ENCODE data around the gene ATP5MC2. TPM values are rescaled to one million over a fixed set of nuclear protein-coding genes. Genes with fewer than 3 reads are reported as not detected.

The ATP5MC2 gene
- total RNA-seq, 1 donor from 2014 or later, result 433 TPM

GRCh38 chr12:53701518-53702264, 25.8 kb upstream of the ATP5MC2 start:
- H3K9me3 Mint-ChIP-seq, result no peaks in the 10 kb centered on the region
- DNase-seq (ENCODE audit: low spot score), result peak; percentile 49
- no peaks in the 10 kb centered on the region for H3K36me3 Mint-ChIP-seq (ENCODE audit: low read depth)
- peaks cover 7% of the 10 kb centered on the region for H3K4me1 Mint-ChIP-seq (ENCODE audit: low read depth)
- H3K27ac Mint-ChIP-seq, result no peak overlapping the region
- peaks cover 78% of the 10 kb centered on the region for H3K27me3 Mint-ChIP-seq (ENCODE audit: low read depth)
- intact Hi-C loops (cut with micrococcal nuclease), result loop anchor here (1.0 kb wide), 1 partner anchor 45 kb away; no protein-coding TSS in a partner anchor
- no peak overlapping the region for H3K4me3 Mint-ChIP-seq (ENCODE audit: low read depth)

- H3K9me3 Mint-ChIP-seq, result no peaks in the 10 kb centered on the region
- no peak overlapping the region for H3K4me3 Mint-ChIP-seq (ENCODE audit: low read depth)
- no peaks in the 10 kb centered on the region for H3K36me3 Mint-ChIP-seq (ENCODE audit: low read depth)
- no peak overlapping the region for H3K27ac Mint-ChIP-seq
- H3K27me3 Mint-ChIP-seq (ENCODE audit: low read depth), result peaks cover 79% of the 10 kb centered on the region
- peaks cover 14% of the 10 kb centered on the region for H3K4me1 Mint-ChIP-seq (ENCODE audit: low read depth)
- intact Hi-C loops (cut with micrococcal nuclease), result no loop called here
- no peak for DNase-seq (ENCODE audit: low spot score)
Observed at GRCh38 chr12:53700567-53700966, 24.7 kb upstream of the ATP5MC2 start.

GRCh38 chr12:53699678-53700025, 23.8 kb upstream of the ATP5MC2 start:
- peaks cover 85% of the 10 kb centered on the region for H3K27me3 Mint-ChIP-seq (ENCODE audit: low read depth)
- no peak overlapping the region for H3K4me3 Mint-ChIP-seq (ENCODE audit: low read depth)
- H3K36me3 Mint-ChIP-seq (ENCODE audit: low read depth), result no peaks in the 10 kb centered on the region
- H3K9me3 Mint-ChIP-seq, result no peaks in the 10 kb centered on the region
- H3K4me1 Mint-ChIP-seq (ENCODE audit: low read depth), result peaks cover 18% of the 10 kb centered on the region
- intact Hi-C loops (cut with micrococcal nuclease), result loop anchor here (5.0 to 10.0 kb wide), 2 partner anchors 233 to 295 kb away; no protein-coding TSS in a partner anchor
- DNase-seq (ENCODE audit: low spot score), result no peak
- H3K27ac Mint-ChIP-seq, result no peak overlapping the region

- intact Hi-C loops (cut with micrococcal nuclease), result loop anchor here (5.0 to 10.0 kb wide), 2 partner anchors 233 to 296 kb away; no protein-coding TSS in a partner anchor
- H3K27ac Mint-ChIP-seq, result no peak overlapping the region
- H3K4me1 Mint-ChIP-seq (ENCODE audit: low read depth), result peaks cover 23% of the 10 kb centered on the region
- H3K27me3 Mint-ChIP-seq (ENCODE audit: low read depth), result peaks cover 86% of the 10 kb centered on the region
- H3K9me3 Mint-ChIP-seq, result no peaks in the 10 kb centered on the region
- no peak overlapping the region for H3K4me3 Mint-ChIP-seq (ENCODE audit: low read depth)
- H3K36me3 Mint-ChIP-seq (ENCODE audit: low read depth), result no peaks in the 10 kb centered on the region
- no peak for DNase-seq (ENCODE audit: low spot score)
Observed at GRCh38 chr12:53698948-53699677, 23.2 kb upstream of the ATP5MC2 start.

GRCh38 chr12:53696655-53697331, 20.9 kb upstream of the ATP5MC2 start:
- intact Hi-C loops (cut with micrococcal nuclease), result loop anchor here (5.0 to 10.0 kb wide), 2 partner anchors 236 to 298 kb away; no protein-coding TSS in a partner anchor
- H3K36me3 Mint-ChIP-seq (ENCODE audit: low read depth), result no peaks in the 10 kb centered on the region
- DNase-seq (ENCODE audit: low spot score), result no peak
- H3K4me3 Mint-ChIP-seq (ENCODE audit: low read depth), result no peak overlapping the region
- peaks cover 77% of the 10 kb centered on the region for H3K27me3 Mint-ChIP-seq (ENCODE audit: low read depth)
- no peak overlapping the region for H3K27ac Mint-ChIP-seq
- H3K9me3 Mint-ChIP-seq, result no peaks in the 10 kb centered on the region
- peaks cover 20% of the 10 kb centered on the region for H3K4me1 Mint-ChIP-seq (ENCODE audit: low read depth)

- intact Hi-C loops (cut with micrococcal nuclease), result loop anchor here (5.0 to 10.0 kb wide), 2 partner anchors 236 to 299 kb away; no protein-coding TSS in a partner anchor
- no peaks in the 10 kb centered on the region for H3K9me3 Mint-ChIP-seq
- H3K36me3 Mint-ChIP-seq (ENCODE audit: low read depth), result no peaks in the 10 kb centered on the region
- DNase-seq (ENCODE audit: low spot score), result no peak
- peaks cover 76% of the 10 kb centered on the region for H3K27me3 Mint-ChIP-seq (ENCODE audit: low read depth)
- no peak overlapping the region for H3K27ac Mint-ChIP-seq
- peaks cover 20% of the 10 kb centered on the region for H3K4me1 Mint-ChIP-seq (ENCODE audit: low read depth)
- H3K4me3 Mint-ChIP-seq (ENCODE audit: low read depth), result no peak overlapping the region
Observed at GRCh38 chr12:53696285-53696654, 20.4 kb upstream of the ATP5MC2 start.

- intact Hi-C loops (cut with micrococcal nuclease), result loop anchor here (5.0 to 10.0 kb wide), 2 partner anchors 237 to 299 kb away; no protein-coding TSS in a partner anchor
- H3K27ac Mint-ChIP-seq, result no peak overlapping the region
- H3K4me1 Mint-ChIP-seq (ENCODE audit: low read depth), result peaks cover 20% of the 10 kb centered on the region
- H3K27me3 Mint-ChIP-seq (ENCODE audit: low read depth), result peaks cover 71% of the 10 kb centered on the region
- no peaks in the 10 kb centered on the region for H3K36me3 Mint-ChIP-seq (ENCODE audit: low read depth)
- peak overlapping the region; percentile 19 for H3K4me3 Mint-ChIP-seq (ENCODE audit: low read depth)
- no peaks in the 10 kb centered on the region for H3K9me3 Mint-ChIP-seq
- no peak for DNase-seq (ENCODE audit: low spot score)
Observed at GRCh38 chr12:53695152-53696145, 19.6 kb upstream of the ATP5MC2 start.

GRCh38 chr12:53694756-53695151, 18.9 kb upstream of the ATP5MC2 start:
- Mint-ChIP-seq H3K36me3 (ENCODE audit: low read depth) (no peaks in the 10 kb centered on the region), H3K27ac (no peak overlapping the region), H3K27me3 (ENCODE audit: low read depth) (peaks cover 65% of the 10 kb centered on the region), H3K4me3 (ENCODE audit: low read depth) (no peak overlapping the region), H3K9me3 (no peaks in the 10 kb centered on the region), H3K4me1 (ENCODE audit: low read depth) (peaks cover 20% of the 10 kb centered on the region)
- no peak for DNase-seq (ENCODE audit: low spot score)
- intact Hi-C loops (cut with micrococcal nuclease), result loop anchor here (5.0 to 10.0 kb wide), 2 partner anchors 238 to 300 kb away; no protein-coding TSS in a partner anchor

GRCh38 chr12:53688134-53688533, 12.3 kb upstream of the ATP5MC2 start:
- Mint-ChIP-seq H3K27me3 (ENCODE audit: low read depth) (peaks cover 35% of the 10 kb centered on the region), H3K36me3 (ENCODE audit: low read depth) (no peaks in the 10 kb centered on the region), H3K4me3 (ENCODE audit: low read depth) (no peak overlapping the region), H3K9me3 (no peaks in the 10 kb centered on the region), H3K4me1 (ENCODE audit: low read depth) (no peaks in the 10 kb centered on the region), H3K27ac (no peak overlapping the region)
- no peak for DNase-seq (ENCODE audit: low spot score)
- intact Hi-C loops (cut with micrococcal nuclease), result no loop called here

GRCh38 chr12:53686436-53686835, 10.6 kb upstream of the ATP5MC2 start:
- Mint-ChIP-seq H3K27me3 (ENCODE audit: low read depth) (peaks cover 33% of the 10 kb centered on the region), H3K27ac (no peak overlapping the region)
- intact Hi-C loops (cut with micrococcal nuclease), result no loop called here

GRCh38 chr12:53684654-53685220, 8.9 kb upstream of the ATP5MC2 start:
- intact Hi-C loops (cut with micrococcal nuclease), result no loop called here
- Mint-ChIP-seq H3K4me1 (ENCODE audit: low read depth) (no peaks in the 10 kb centered on the region), H3K27me3 (ENCODE audit: low read depth) (peaks cover 32% of the 10 kb centered on the region), H3K36me3 (ENCODE audit: low read depth) (no peaks in the 10 kb centered on the region), H3K9me3 (no peaks in the 10 kb centered on the region), H3K27ac (no peak overlapping the region), H3K4me3 (ENCODE audit: low read depth) (no peak overlapping the region)
- DNase-seq (ENCODE audit: low spot score), result no peak

More at GRCh38 chr12:53686436-53686835, 10.6 kb upstream of the ATP5MC2 start:
- H3K36me3 Mint-ChIP-seq (ENCODE audit: low read depth), result no peaks in the 10 kb centered on the region
- no peaks in the 10 kb centered on the region for H3K9me3 Mint-ChIP-seq
- DNase-seq (ENCODE audit: low spot score), result no peak
- no peak overlapping the region for H3K4me3 Mint-ChIP-seq (ENCODE audit: low read depth)
- no peaks in the 10 kb centered on the region for H3K4me1 Mint-ChIP-seq (ENCODE audit: low read depth)
